ENCODE measurements around the gene HMG20A.

Gene HMG20A

GRCh38 chr15:77489647-77490046, 69.0 kb downstream of the HMG20A start:
- Histone ChIP-seq H3K27me3 (ENCODE audit: control insufficient read depth in 1 of 2, insufficient read depth in 2 of 2, low read length in 2 of 2) (no peaks in the 10 kb centered on the region), H3K9ac (ENCODE audit: low read length in 2 of 2) (no peak overlapping the region), H3K9me3 (ENCODE audit: control insufficient read depth in 2 of 2, low read length in 2 of 2) (no peaks in the 10 kb centered on the region), H3K27ac (ENCODE audit: low read length) (no peak overlapping the region), H3K4me3 (ENCODE audit: low read length in 2 of 2) (no peak overlapping the region), H3K36me3 (ENCODE audit: control insufficient read depth in 2 of 2, insufficient read depth in 2 of 2, low read length in 2 of 2) (peaks cover 3 to 9% of the 10 kb centered on the region in 2 donors), H3K4me1 (ENCODE audit: control insufficient read depth, insufficient read depth, low read length) (no peaks in the 10 kb centered on the region)

GRCh38 chr15:77493324-77493907, 72.7 kb downstream of the HMG20A start:
- Histone ChIP-seq H3K36me3 (ENCODE audit: control insufficient read depth in 2 of 2, insufficient read depth in 2 of 2, low read length in 2 of 2) (no peaks in the 10 kb centered on the region), H3K27ac (ENCODE audit: low read length) (no peak overlapping the region), H3K9ac (ENCODE audit: low read length in 2 of 2) (no peak overlapping the region), H3K4me3 (ENCODE audit: low read length in 2 of 2) (no peak overlapping the region), H3K27me3 (ENCODE audit: control insufficient read depth in 1 of 2, insufficient read depth in 2 of 2, low read length in 2 of 2) (no peaks in the 10 kb centered on the region), H3K4me1 (ENCODE audit: control insufficient read depth, insufficient read depth, low read length) (peaks cover 31% of the 10 kb centered on the region), H3K9me3 (ENCODE audit: control insufficient read depth in 2 of 2, low read length in 2 of 2) (no peaks in the 10 kb centered on the region)

- H3K27ac ChIP-seq (ENCODE audit: low read length) = no peak overlapping the region
These were observed 73.6 kb downstream of the HMG20A start for GRCh38 chr15:77494073-77494867.

GRCh38 chr15:77494964-77495363, 74.3 kb downstream of the HMG20A start:
- H3K4me3 ChIP-seq (ENCODE audit: low read length in 2 of 2) = no peak overlapping the region
- H3K9me3 ChIP-seq (ENCODE audit: control insufficient read depth in 2 of 2, low read length in 2 of 2) = no peaks in the 10 kb centered on the region
- H3K4me1 ChIP-seq (ENCODE audit: control insufficient read depth, insufficient read depth, low read length) = peaks cover 41% of the 10 kb centered on the region
- H3K9ac ChIP-seq (ENCODE audit: low read length in 2 of 2) = no peak overlapping the region
- H3K36me3 ChIP-seq (ENCODE audit: control insufficient read depth in 2 of 2, insufficient read depth in 2 of 2, low read length in 2 of 2) = no peaks in the 10 kb centered on the region
- H3K27me3 ChIP-seq (ENCODE audit: control insufficient read depth in 1 of 2, insufficient read depth in 2 of 2, low read length in 2 of 2) = no peaks in the 10 kb centered on the region
- no peak overlapping the region for H3K27ac ChIP-seq (ENCODE audit: low read length)

More at GRCh38 chr15:77494073-77494867, 73.6 kb downstream of the HMG20A start:
- no peak overlapping the region for H3K9ac ChIP-seq (ENCODE audit: low read length in 2 of 2)
- H3K9me3 ChIP-seq (ENCODE audit: control insufficient read depth in 2 of 2, low read length in 2 of 2) = no peaks in the 10 kb centered on the region
- peaks cover 39% of the 10 kb centered on the region for H3K4me1 ChIP-seq (ENCODE audit: control insufficient read depth, insufficient read depth, low read length)
- H3K36me3 ChIP-seq (ENCODE audit: control insufficient read depth in 2 of 2, insufficient read depth in 2 of 2, low read length in 2 of 2) = no peaks in the 10 kb centered on the region
- no peaks in the 10 kb centered on the region for H3K27me3 ChIP-seq (ENCODE audit: control insufficient read depth in 1 of 2, insufficient read depth in 2 of 2, low read length in 2 of 2)
- H3K4me3 ChIP-seq (ENCODE audit: low read length in 2 of 2) = no peak overlapping the region

- Histone ChIP-seq H3K36me3 (ENCODE audit: control insufficient read depth in 2 of 2, insufficient read depth in 2 of 2, low read length in 2 of 2) (no peaks in the 10 kb centered on the region), H3K4me1 (ENCODE audit: control insufficient read depth, insufficient read depth, low read length) (peaks cover 41% of the 10 kb centered on the region), H3K27ac (ENCODE audit: low read length) (peak overlapping the region; percentile 79), H3K9ac (ENCODE audit: low read length in 2 of 2) (no peak overlapping the region), H3K27me3 (ENCODE audit: control insufficient read depth in 1 of 2, insufficient read depth in 2 of 2, low read length in 2 of 2) (no peaks in the 10 kb centered on the region), H3K9me3 (ENCODE audit: control insufficient read depth in 2 of 2, low read length in 2 of 2) (no peaks in the 10 kb centered on the region), H3K4me3 (ENCODE audit: low read length in 2 of 2) (peak overlapping the region in 1 of 2 donors; percentile 58)
These were observed 75.3 kb downstream of the HMG20A start for GRCh38 chr15:77495838-77496596.

GRCh38 chr15:77496715-77497109, 76.0 kb downstream of the HMG20A start:
- Histone ChIP-seq H3K4me1 (ENCODE audit: control insufficient read depth, insufficient read depth, low read length) (peaks cover 44% of the 10 kb centered on the region), H3K9me3 (ENCODE audit: control insufficient read depth in 2 of 2, low read length in 2 of 2) (no peaks in the 10 kb centered on the region), H3K36me3 (ENCODE audit: control insufficient read depth in 2 of 2, insufficient read depth in 2 of 2, low read length in 2 of 2) (no peaks in the 10 kb centered on the region), H3K27ac (ENCODE audit: low read length) (peak overlapping the region; percentile 79), H3K4me3 (ENCODE audit: low read length in 2 of 2) (peak overlapping the region; percentile 56 to 58), H3K9ac (ENCODE audit: low read length in 2 of 2) (peak overlapping the region; percentile 52 to 60), H3K27me3 (ENCODE audit: control insufficient read depth in 1 of 2, insufficient read depth in 2 of 2, low read length in 2 of 2) (no peaks in the 10 kb centered on the region)

- Histone ChIP-seq H3K36me3 (ENCODE audit: control insufficient read depth in 2 of 2, insufficient read depth in 2 of 2, low read length in 2 of 2) (no peaks in the 10 kb centered on the region), H3K9me3 (ENCODE audit: control insufficient read depth in 2 of 2, low read length in 2 of 2) (no peaks in the 10 kb centered on the region), H3K4me1 (ENCODE audit: control insufficient read depth, insufficient read depth, low read length) (peaks cover 44% of the 10 kb centered on the region), H3K27me3 (ENCODE audit: control insufficient read depth in 1 of 2, insufficient read depth in 2 of 2, low read length in 2 of 2) (no peaks in the 10 kb centered on the region), H3K4me3 (ENCODE audit: low read length in 2 of 2) (peak overlapping the region; percentile 56 to 58), H3K9ac (ENCODE audit: low read length in 2 of 2) (peak overlapping the region; percentile 52 to 60), H3K27ac (ENCODE audit: low read length) (peak overlapping the region; percentile 79)
These were observed 76.5 kb downstream of the HMG20A start for GRCh38 chr15:77497110-77497737.

GRCh38 chr15:77497942-77498361, 77.3 kb downstream of the HMG20A start:
- no peaks in the 10 kb centered on the region for H3K9me3 ChIP-seq (ENCODE audit: control insufficient read depth in 2 of 2, low read length in 2 of 2)
- H3K27me3 ChIP-seq (ENCODE audit: control insufficient read depth in 1 of 2, insufficient read depth in 2 of 2, low read length in 2 of 2) = no peaks in the 10 kb centered on the region
- H3K27ac ChIP-seq (ENCODE audit: low read length) = peak overlapping the region; percentile 79
- peak overlapping the region in 1 of 2 donors; percentile 58 for H3K4me3 ChIP-seq (ENCODE audit: low read length in 2 of 2)
- no peak overlapping the region for H3K9ac ChIP-seq (ENCODE audit: low read length in 2 of 2)
- peaks cover 44% of the 10 kb centered on the region for H3K4me1 ChIP-seq (ENCODE audit: control insufficient read depth, insufficient read depth, low read length)
- no peaks in the 10 kb centered on the region for H3K36me3 ChIP-seq (ENCODE audit: control insufficient read depth in 2 of 2, insufficient read depth in 2 of 2, low read length in 2 of 2)

- no peak overlapping the region for H3K4me3 ChIP-seq (ENCODE audit: low read length in 2 of 2)
- H3K27ac ChIP-seq (ENCODE audit: low read length) = peak overlapping the region; percentile 79
- no peaks in the 10 kb centered on the region for H3K9me3 ChIP-seq (ENCODE audit: control insufficient read depth in 2 of 2, low read length in 2 of 2)
- peaks cover 46% of the 10 kb centered on the region for H3K4me1 ChIP-seq (ENCODE audit: control insufficient read depth, insufficient read depth, low read length)
- no peak overlapping the region for H3K9ac ChIP-seq (ENCODE audit: low read length in 2 of 2)
- H3K27me3 ChIP-seq (ENCODE audit: control insufficient read depth in 1 of 2, insufficient read depth in 2 of 2, low read length in 2 of 2) = no peaks in the 10 kb centered on the region
- H3K36me3 ChIP-seq (ENCODE audit: control insufficient read depth in 2 of 2, insufficient read depth in 2 of 2, low read length in 2 of 2) = no peaks in the 10 kb centered on the region
These were observed 78.5 kb downstream of the HMG20A start for GRCh38 chr15:77499087-77499760.

- Histone ChIP-seq H3K27ac (ENCODE audit: low read length) (no peak overlapping the region), H3K36me3 (ENCODE audit: control insufficient read depth in 2 of 2, insufficient read depth in 2 of 2, low read length in 2 of 2) (no peaks in the 10 kb centered on the region), H3K27me3 (ENCODE audit: control insufficient read depth in 1 of 2, insufficient read depth in 2 of 2, low read length in 2 of 2) (no peaks in the 10 kb centered on the region), H3K4me1 (ENCODE audit: control insufficient read depth, insufficient read depth, low read length) (peaks cover 48% of the 10 kb centered on the region), H3K9ac (ENCODE audit: low read length in 2 of 2) (no peak overlapping the region), H3K9me3 (ENCODE audit: control insufficient read depth in 2 of 2, low read length in 2 of 2) (no peaks in the 10 kb centered on the region), H3K4me3 (ENCODE audit: low read length in 2 of 2) (no peak overlapping the region)
These were observed 80.3 kb downstream of the HMG20A start for GRCh38 chr15:77500989-77501388.

Measured in stomach smooth muscle (tissue), 2 donors.